Psoas muscle (tissue), 8 donors: ENCODE results near the gene SGO2. TPM values are rescaled to one million over a fixed set of nuclear protein-coding genes. Genes with fewer than 3 reads are reported as not detected.
"Not testable (repeated sequence)": the region's sequence is repeated elsewhere in the genome, so short reads cannot be mapped to it uniquely, and the experiment has no call there.

Source experiments
- ATAC-seq, 4 donors: fragments of 200-7000 bp; cut with Tn5 transposase; one replicate each; pipeline ENCODE4 v1.9.1; 2020; ENCODE audit warnings: moderate library complexity in 3 of 4, mild to moderate bottlenecking in 2 of 4
- DNase-seq, 2 donors: peaks; one replicate each; pipeline ENCODE4 v3.0.0-alpha.2; 2020
- H3K27ac ChIP-seq: fragments of 200-600 bp; one replicate; pipeline ENCODE4 v1.8.0; 2022
- H3K27me3 ChIP-seq, 3 donors: fragments of 200-600 bp in 1 of 3; one replicate each; pipeline versions ENCODE4 v1.6.1 to v1.8.0; 2013 to 2022; ENCODE audit warnings: low read length in 2 of 3, mild to moderate bottlenecking in 2 of 3, moderate library complexity in 1 of 3; ENCODE audit not compliant: insufficient read depth in 3 of 3
- H3K36me3 ChIP-seq, 2 donors: fragments of 200-600 bp in 1 of 2; one replicate each; pipeline versions ENCODE4 v1.6.1 to v1.8.0; 2013 to 2022; ENCODE audit warnings: low read depth in 1 of 2, mild to moderate bottlenecking in 1 of 2, moderate library complexity in 1 of 2; ENCODE audit not compliant: insufficient read depth in 1 of 2
- H3K4me1 ChIP-seq: fragments of 200-600 bp; one replicate; pipeline ENCODE4 v1.8.0; 2022
- H3K4me3 ChIP-seq: fragments of 200-600 bp; one replicate; pipeline ENCODE4 v1.8.0; 2022; ENCODE audit warnings: mild to moderate bottlenecking
- H3K9me3 ChIP-seq: fragments of 200-600 bp; one replicate; pipeline ENCODE4 v1.8.0; 2022
- WGBS, 3 donors: extraction: QIAGEN DNeasy Blood & Tissue Kit; methylation state at CpG; one replicate each; pipeline versions ENCODE4 v1.1.6 to v1.1.7; 2013; 5-methylcytosine and 5-hydroxymethylcytosine counted together
- intact Hi-C, 2 donors: fragments of 100-400 bp; cut with DNase I; formaldehyde crosslinking; loops; one replicate each; pipeline versions ENCODE4 v1.11.0 to v1.14.2; 2022
- polyA plus RNA-seq, 3 donors: library from polyadenylated mRNA; stranded (reverse); fragments of 200-250 nt; gene quantifications; one replicate each; pipeline ENCODE4 v1.2.3, GENCODE V29; 2013
- total RNA-seq, 4 donors: library from RNA; stranded (reverse); fragmentation: NEBNext Ultra II Directional in 2 of 4; extraction: Animal tissue kit (Norgen Biotek cat#: 25700) in 2 of 4; gene quantifications; one replicate each; pipeline versions ENCODE4 v1.2.1 to v1.2.4, GENCODE V29; 2021 to 2023
- TF ChIP-seq, protein P1 (sequence below): fragments of 200-600 bp; IDR thresholded peaks from one replicate; pipeline ENCODE4 v1.8.0; 2022; ENCODE audit warnings: antibody characterized with exemption
- donor health status: healthy with polysubstance abuse.
- donor health status: DM: no; HTN: no; CAD: no; lungs with moderate emphysema.
- donor health status: Bipolar disorder and iron deficiency.
- donor health status: healthy.
- donor health status: DM: yes; HTN: yes; CAD: no.
- donor health status: DM: no; HTN: no; CAD: no.
- donor health status: DM: no; HTN: no; CAD: no.
- donor health status: DM: yes; HTN: yes; CAD: no.

SGO2 gene
- total and polyA plus RNA-seq, 7 donors, result 0.22 to 2.6 (median 0.57) TPM

DNA sequence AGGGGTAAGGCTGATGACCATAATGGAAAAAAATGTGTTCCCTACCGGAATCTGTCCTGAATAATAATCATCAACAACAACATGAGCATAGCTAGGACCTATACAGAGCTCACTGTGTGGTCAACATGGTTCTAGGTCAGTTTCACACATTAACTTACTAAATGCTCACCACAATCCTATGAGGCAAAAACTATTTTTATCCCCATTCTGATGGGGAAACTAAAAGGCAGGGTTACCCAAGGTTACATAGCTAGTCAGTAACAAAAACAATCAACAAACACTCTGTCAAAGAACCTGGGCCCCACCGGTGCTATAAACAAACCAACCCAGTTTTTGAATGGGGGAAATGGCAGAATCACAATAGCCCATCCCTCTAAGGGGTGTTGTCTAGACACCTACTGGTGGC, 100.0 kb downstream of the SGO2 start:
- Histone ChIP-seq H3K27ac (no peak overlapping the region), H3K9me3 (no peaks in the 10 kb centered on the region), H3K4me3 (no peak overlapping the region), H3K36me3 (no peaks in the 10 kb centered on the region), H3K4me1 (no peaks in the 10 kb centered on the region), H3K27me3 (peaks cover 0 to 3% (median 0%) of the 10 kb centered on the region in 3 donors)
- no peak for DNase-seq
- 69 to 77% (median 73%) methylated on average over 2 of the region's 2 CpGs for WGBS, 3 donors
- ATAC-seq, result no peak
- intact Hi-C loops, result no loop called here
- TF ChIP-seq, protein P1, sequence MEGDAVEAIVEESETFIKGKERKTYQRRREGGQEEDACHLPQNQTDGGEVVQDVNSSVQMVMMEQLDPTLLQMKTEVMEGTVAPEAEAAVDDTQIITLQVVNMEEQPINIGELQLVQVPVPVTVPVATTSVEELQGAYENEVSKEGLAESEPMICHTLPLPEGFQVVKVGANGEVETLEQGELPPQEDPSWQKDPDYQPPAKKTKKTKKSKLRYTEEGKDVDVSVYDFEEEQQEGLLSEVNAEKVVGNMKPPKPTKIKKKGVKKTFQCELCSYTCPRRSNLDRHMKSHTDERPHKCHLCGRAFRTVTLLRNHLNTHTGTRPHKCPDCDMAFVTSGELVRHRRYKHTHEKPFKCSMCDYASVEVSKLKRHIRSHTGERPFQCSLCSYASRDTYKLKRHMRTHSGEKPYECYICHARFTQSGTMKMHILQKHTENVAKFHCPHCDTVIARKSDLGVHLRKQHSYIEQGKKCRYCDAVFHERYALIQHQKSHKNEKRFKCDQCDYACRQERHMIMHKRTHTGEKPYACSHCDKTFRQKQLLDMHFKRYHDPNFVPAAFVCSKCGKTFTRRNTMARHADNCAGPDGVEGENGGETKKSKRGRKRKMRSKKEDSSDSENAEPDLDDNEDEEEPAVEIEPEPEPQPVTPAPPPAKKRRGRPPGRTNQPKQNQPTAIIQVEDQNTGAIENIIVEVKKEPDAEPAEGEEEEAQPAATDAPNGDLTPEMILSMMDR, result no peak

DNA sequence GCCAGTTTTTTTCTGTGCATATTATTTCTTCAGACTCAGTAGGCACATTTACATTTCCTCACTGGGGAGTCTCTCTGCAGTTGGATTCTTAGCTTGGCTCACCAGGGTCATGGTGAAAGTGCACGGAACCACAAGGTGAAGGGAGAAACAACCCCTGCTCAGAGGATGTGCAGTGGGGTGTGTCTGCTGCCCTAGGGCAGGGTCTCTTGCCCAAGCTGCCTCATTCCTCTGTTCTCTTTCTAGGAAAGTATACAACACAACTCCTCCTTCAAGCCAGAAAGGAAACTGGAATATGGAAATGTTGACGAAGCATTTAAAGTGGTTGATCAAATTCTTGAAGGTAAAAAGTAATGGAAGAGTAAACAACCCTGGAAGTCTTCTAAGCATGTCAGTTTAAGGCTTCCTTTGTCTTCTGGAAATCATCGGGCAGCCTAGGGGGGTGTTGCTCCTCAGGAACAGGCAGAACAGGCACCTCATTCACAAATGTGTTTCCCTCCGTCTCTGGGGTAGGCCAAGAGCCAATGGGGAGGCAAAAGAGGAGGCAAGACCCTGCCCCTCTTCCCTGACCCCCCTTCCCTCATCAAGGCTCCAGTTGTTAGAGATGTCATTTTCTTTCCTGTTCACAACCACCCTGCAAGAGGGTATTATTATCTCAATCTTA, 101.2 kb downstream of the SGO2 start:
- Histone ChIP-seq H3K27ac (no peak overlapping the region), H3K36me3 (no peaks in the 10 kb centered on the region), H3K4me3 (no peak overlapping the region), H3K27me3 (peaks cover 0 to 3% (median 0%) of the 10 kb centered on the region in 3 donors), H3K9me3 (no peaks in the 10 kb centered on the region), H3K4me1 (no peaks in the 10 kb centered on the region)
- TF ChIP-seq, protein P1, result no peak
- no peak for DNase-seq
- intact Hi-C loops, result no loop called here
- no peak for ATAC-seq
- WGBS, 3 donors, result 72 to 74% (median 73%) methylated on average over 4 of the region's 4 CpGs

DNA sequence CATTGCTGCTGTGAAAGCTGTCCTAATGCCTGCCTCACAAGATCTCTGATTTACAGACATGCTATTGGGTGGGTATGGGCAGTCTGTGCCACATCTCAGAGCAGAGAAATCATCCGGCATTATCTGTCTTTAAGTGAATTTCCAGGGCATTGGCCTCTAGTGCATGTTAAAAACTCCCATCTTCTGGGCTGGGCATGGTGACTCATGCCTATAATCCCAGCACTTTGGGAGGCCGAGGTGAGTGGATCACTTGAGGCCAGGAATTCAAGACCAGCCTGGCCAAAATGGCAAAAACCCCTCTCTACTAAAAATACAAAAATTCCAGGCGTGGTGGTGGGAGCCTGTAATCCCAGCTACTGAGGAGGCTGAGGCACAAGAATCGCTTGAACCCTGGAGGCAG, 102.5 kb downstream of the SGO2 start:
- DNase-seq, intact Hi-C loops, H3K27me3 ChIP-seq, H3K4me3 ChIP-seq, H3K36me3 ChIP-seq, H3K27ac ChIP-seq, ATAC-seq, H3K4me1 ChIP-seq, H3K9me3 ChIP-seq: not testable (repeated sequence)
- 69 to 72% (median 71%) methylated on average over 4 of the region's 4 CpGs for WGBS, 3 donors

DNA sequence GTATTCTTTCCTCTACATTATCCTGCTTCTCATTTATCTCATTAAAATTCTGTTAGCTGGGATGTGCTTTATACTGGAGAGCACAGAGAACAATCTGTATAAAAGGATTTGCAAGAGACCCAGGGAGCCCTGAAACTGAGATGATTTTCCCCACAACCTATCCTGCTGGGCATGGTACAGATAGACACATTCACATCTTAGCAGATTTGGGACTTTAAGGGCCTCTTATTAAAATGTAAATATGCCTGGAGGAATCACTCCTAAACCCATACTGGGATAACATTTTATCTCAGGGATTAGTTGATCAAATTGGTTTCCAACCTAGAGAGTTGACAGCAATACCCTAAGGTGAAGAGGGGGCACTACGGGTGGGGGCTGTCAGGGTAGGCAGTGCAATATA, 105.3 kb downstream of the SGO2 start:
- Histone ChIP-seq H3K4me3 (no peak overlapping the region), H3K9me3 (no peaks in the 10 kb centered on the region), H3K36me3 (no peaks in the 10 kb centered on the region), H3K27ac (no peak overlapping the region), H3K27me3 (no peaks in the 10 kb centered on the region), H3K4me1 (no peaks in the 10 kb centered on the region)
- TF ChIP-seq, protein P1, result no peak
- no peak for DNase-seq
- no peak for ATAC-seq
- 73 to 85% (median 81%) methylated on average over 1 of the region's 1 CpG for WGBS, 3 donors
- intact Hi-C loops, result no loop called here

Other genes with a start within 250 kb of the SGO2 start
- gene SPATS2L, start 219.5 kb upstream of the SGO2 start, total RNA-seq, result 10 to 100 TPM; 34.2 to 60.2 (median 50.9) TPM
- 100 to 1,000 TPM in 2 of 3 donors, 10 to 100 TPM in 1; 62.1 to 286 (median 172) TPM for gene SPATS2L, start 219.5 kb upstream of the SGO2 start, polyA plus RNA-seq
- 10 to 100 TPM in 3 of 4 donors, 1 to 10 TPM in 1; 9.7 to 13.9 (median 10.3) TPM for gene KCTD18, start 16.1 kb upstream of the SGO2 start, total RNA-seq
- gene KCTD18, start 16.1 kb upstream of the SGO2 start, polyA plus RNA-seq, result 10 to 100 TPM in 1 of 3 donors, 1 to 10 TPM in 2; 7.1 to 24.0 (median 7.9) TPM
- gene AOX1, start 59.8 kb downstream of the SGO2 start, total RNA-seq, result 10 to 100 TPM in 2 of 4 donors, 1 to 10 TPM in 2; 4.2 to 17.0 (median 7.7) TPM
- 10 to 100 TPM in 2 of 3 donors, 1 to 10 TPM in 1; 5.1 to 15.3 (median 12.4) TPM for gene AOX1, start 59.8 kb downstream of the SGO2 start, polyA plus RNA-seq